SK-N-SH (cell line): ENCODE results near the gene TTN. TPM values are rescaled to one million over a fixed set of nuclear protein-coding genes. Genes with fewer than 3 reads are reported as not detected.

Experiments used
- CTCF ChIA-PET: fragments of 300-600, 350-600 bp; formaldehyde crosslinking; extraction: SDS; loops from one replicate; lab custom pipeline; 2021; lab: Yijun Ruan, JAX
- POLR2A ChIA-PET: fragments of 350-600 bp; sonication (Branson Sonifier 250); formaldehyde crosslinking; extraction: SDS; loops from one replicate; lab custom pipeline; 2020; ENCODE audit warnings: antibody characterized with exemption, inconsistent platforms; lab: Yijun Ruan, JAX
- DNase-seq: peaks from one replicate; pipeline ENCODE4 v3.0.0; 2012
- H2AFZ ChIP-seq: fragments of 200-600 bp; sonication (generic); 2 replicates; pipeline ENCODE4 v1.8.1; 2016; ENCODE audit warnings: antibody characterized with exemption, mild to moderate bottlenecking, low read depth
- H3F3A ChIP-seq: fragments of 200-600 bp; sonication (generic); replicated peaks from 2 replicates; pipeline ENCODE3; 2016; ENCODE audit warnings: antibody characterized with exemption, mild to moderate bottlenecking; ENCODE audit not compliant: insufficient read depth
- H3K27ac ChIP-seq, 2 experiments: fragments of 200-500 bp in 1 of 2; fragments of 200-600 bp in 1 of 2; sonication (Bioruptor generic) in 1 of 2; sonication (generic), shearing (Covaris generic) in 1 of 2; 2 replicates each; pipeline versions ENCODE4 v1.5.1 to v1.6.1; 2014 to 2016; ENCODE audit warnings: low read depth in 2 of 2, inconsistent platforms in 1 of 2, low read length in 1 of 2, mild to moderate bottlenecking in 1 of 2, mixed read lengths in 1 of 2
- H3K27me3 ChIP-seq: fragments of 200-600 bp; sonication (generic), shearing (Covaris generic); 2 replicates; pipeline ENCODE4 v1.6.1; 2016; ENCODE audit warnings: mixed run types; ENCODE audit not compliant: insufficient read depth
- H3K36me3 ChIP-seq, 2 experiments: fragments of 200-500 bp in 1 of 2; fragments of 200-600 bp in 1 of 2; sonication (Bioruptor generic) in 1 of 2; sonication (generic) in 1 of 2; replicated peaks in 1 of 2; 2 replicates each; pipeline versions ENCODE3 to v1.5.1; 2014 to 2016; ENCODE audit warnings: low read length in 1 of 2, mild to moderate bottlenecking in 1 of 2; ENCODE audit not compliant: insufficient read depth in 2 of 2, control insufficient read depth in 1 of 2
- H3K4me1 ChIP-seq, 2 experiments: fragments of 200-500 bp in 1 of 2; fragments of 200-600 bp in 1 of 2; sonication (Bioruptor generic) in 1 of 2; sonication (generic), shearing (Covaris generic) in 1 of 2; 2 replicates each; pipeline versions ENCODE4 v1.5.1 to v1.6.1; 2014 to 2016; ENCODE audit warnings: low read depth in 1 of 2, low read length in 1 of 2, mixed run types in 1 of 2; ENCODE audit not compliant: insufficient read depth in 2 of 2, control insufficient read depth in 1 of 2
- H3K4me2 ChIP-seq: fragments of 200-600 bp; sonication (generic), shearing (Covaris generic); 2 replicates; pipeline ENCODE4 v1.6.1; 2017; ENCODE audit warnings: mixed run types
- H3K4me3 ChIP-seq, 2 experiments: fragments of 200-500 bp in 1 of 2; fragments of 200-600 bp in 1 of 2; sonication (Bioruptor generic) in 1 of 2; sonication (generic), shearing (Covaris generic) in 1 of 2; 2 replicates each; pipeline versions ENCODE4 v1.5.1 to v1.8.1; 2014 to 2016; ENCODE audit warnings: low read depth in 2 of 2, inconsistent platforms in 1 of 2, low read length in 1 of 2, mild to moderate bottlenecking in 1 of 2, mixed read lengths in 1 of 2, moderate library complexity in 1 of 2
- H3K79me2 ChIP-seq: fragments of 200-600 bp; sonication (generic); 2 replicates; pipeline ENCODE4 v1.8.1; 2017; ENCODE audit warnings: mild to moderate bottlenecking; ENCODE audit not compliant: insufficient read depth
- H3K9ac ChIP-seq: fragments of 200-600 bp; sonication (generic); 2 replicates; pipeline ENCODE4 v1.6.1; 2017; ENCODE audit warnings: mixed run types
- H3K9me2 ChIP-seq: fragments of 200-600 bp; sonication (generic); 2 replicates; pipeline ENCODE4 v1.6.1; 2017; ENCODE audit warnings: mixed run types
- H3K9me3 ChIP-seq: fragments of 200-600 bp; sonication (generic); 2 replicates; pipeline ENCODE4 v1.6.1; 2017; ENCODE audit warnings: mixed run types, mild to moderate bottlenecking, moderate library complexity
- H4K20me1 ChIP-seq: fragments of 200-600 bp; sonication (generic); 2 replicates; pipeline ENCODE4 v1.6.1; 2017; ENCODE audit warnings: mild to moderate bottlenecking, mixed run types; ENCODE audit not compliant: insufficient read depth
- CHD2 ChIP-seq: fragments of 150-350 bp; IDR thresholded peaks from 2 replicates; pipeline ENCODE4 v1.6.1; 2018; ENCODE audit warnings: low read length; ENCODE audit not compliant: partially characterized antibody
- ELF1 ChIP-seq: IDR thresholded peaks from 2 replicates; pipeline ENCODE4 v1.4.0; 2012
- EP300 ChIP-seq, 2 experiments: IDR thresholded peaks; 2 replicates each; pipeline versions ENCODE4 v1.4.0 to v1.6.1; 2012; ENCODE audit warnings: borderline replicate concordance in 1 of 2, low read depth in 1 of 2, low read length in 1 of 2
- FOSL2 ChIP-seq: IDR thresholded peaks from 2 replicates; pipeline ENCODE4 v1.4.0; 2012; ENCODE audit warnings: low read depth, mild to moderate bottlenecking, moderate library complexity, borderline replicate concordance
- FOXM1 ChIP-seq: IDR thresholded peaks from 2 replicates; pipeline ENCODE4 v1.4.0; 2012; ENCODE audit warnings: low read depth, mild to moderate bottlenecking
- GATA2 ChIP-seq: sonication (generic); formaldehyde crosslinking; IDR thresholded peaks from 2 replicates; pipeline ENCODE4 v1.5.0; 2020; ENCODE audit warnings: mild to moderate bottlenecking, missing genetic modification reagents
- JUND ChIP-seq: IDR thresholded peaks from 2 replicates; pipeline ENCODE4 v1.4.0; 2012
- RFX5 ChIP-seq: IDR thresholded peaks from 2 replicates; pipeline ENCODE4 v1.6.1; 2012; ENCODE audit warnings: mild to moderate bottlenecking, improper control_type of control experiment, low read length
- SIN3A ChIP-seq: IDR thresholded peaks from 2 replicates; pipeline ENCODE4 v1.6.1; 2012; ENCODE audit warnings: low read depth, mild to moderate bottlenecking, low read length, moderate library complexity, borderline replicate concordance
- SMC3 ChIP-seq: IDR thresholded peaks from 2 replicates; pipeline ENCODE4 v1.6.1; 2012; ENCODE audit warnings: low read depth, low read length, improper control_type of control experiment
- YY1 ChIP-seq: IDR thresholded peaks from 2 replicates; pipeline ENCODE4 v1.4.0; 2012; ENCODE audit warnings: low read depth, mild to moderate bottlenecking
- WGBS: methylation state at CpG from one replicate; pipeline ENCODE4 v1.1.6; 2017; ENCODE audit warnings: low lambda C conversion rate; 5-methylcytosine and 5-hydroxymethylcytosine counted together
- polyA plus RNA-seq, 3 experiments: library from polyadenylated mRNA; depleted of rRNA; stranded (reverse); fragments of >200 nt; gene quantifications; 2 replicates each; pipeline ENCODE4 v1.2.3, GENCODE V29; 2012
- TF ChIP-seq, protein P1 (sequence below): fragments of 150-350 bp; IDR thresholded peaks from 2 replicates; pipeline ENCODE4 v1.6.1; 2016; ENCODE audit warnings: mild to moderate bottlenecking, low read depth, low read length
- TF ChIP-seq, protein P2 (sequence below): IDR thresholded peaks from 2 replicates; pipeline ENCODE4 v1.4.0; 2012; ENCODE audit warnings: low read depth

TTN gene
- polyA plus RNA-seq, 1 of the 3 experiments (the other 2 are of a cell fraction): 0.08 TPM

DNA sequence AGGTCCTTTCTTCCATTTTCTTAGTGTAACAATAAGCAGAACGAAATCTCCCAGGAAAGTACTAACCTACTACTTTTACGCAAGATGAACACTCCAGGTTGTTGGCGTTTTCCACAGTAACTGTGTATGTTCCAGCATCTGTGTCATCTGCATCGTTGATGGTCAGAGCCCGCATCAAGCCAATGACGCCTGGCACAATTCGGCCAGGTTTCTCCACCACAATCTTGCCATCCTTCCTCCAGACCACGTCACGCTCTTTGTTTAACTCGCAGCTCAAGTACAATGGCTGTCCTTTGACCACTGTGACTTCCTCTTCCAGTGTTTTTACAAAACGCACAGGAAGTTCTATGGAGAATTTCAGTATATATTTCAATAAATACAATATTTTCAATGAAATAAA lies 171.3 kb downstream of the TTN start:
- no peaks in the 10 kb centered on the region for H3K27me3 ChIP-seq
- no peaks in the 10 kb centered on the region for H3F3A ChIP-seq
- H3K27ac ChIP-seq: no peak overlapping the region
- H4K20me1 ChIP-seq: no peaks in the 10 kb centered on the region
- CTCF ChIA-PET: no interaction called here
- 82% methylated on average over 11 of the region's 11 CpGs for WGBS
- H3K4me2 ChIP-seq: no peak overlapping the region
- no peaks in the 10 kb centered on the region for H3K9me3 ChIP-seq
- no peak overlapping the region for H3K4me3 ChIP-seq
- H3K9ac ChIP-seq: no peak overlapping the region
- POLR2A ChIA-PET: no interaction called here
- TF ChIP-seq YY1 (no peak), SIN3A (no peak), FOSL2 (no peak), CHD2 (no peak), EP300 (IDR thresholded peaks at IDR 0.05; ENCODE audit: borderline replicate concordance in 1 of 2, low read depth in 1 of 2, low read length in 1 of 2) (no peak), SMC3 (no peak), ELF1 (no peak), RFX5 (no peak), GATA2 (CRISPR knock-in tag) (no peak), JUND (no peak)
- TF ChIP-seq, protein P1, sequence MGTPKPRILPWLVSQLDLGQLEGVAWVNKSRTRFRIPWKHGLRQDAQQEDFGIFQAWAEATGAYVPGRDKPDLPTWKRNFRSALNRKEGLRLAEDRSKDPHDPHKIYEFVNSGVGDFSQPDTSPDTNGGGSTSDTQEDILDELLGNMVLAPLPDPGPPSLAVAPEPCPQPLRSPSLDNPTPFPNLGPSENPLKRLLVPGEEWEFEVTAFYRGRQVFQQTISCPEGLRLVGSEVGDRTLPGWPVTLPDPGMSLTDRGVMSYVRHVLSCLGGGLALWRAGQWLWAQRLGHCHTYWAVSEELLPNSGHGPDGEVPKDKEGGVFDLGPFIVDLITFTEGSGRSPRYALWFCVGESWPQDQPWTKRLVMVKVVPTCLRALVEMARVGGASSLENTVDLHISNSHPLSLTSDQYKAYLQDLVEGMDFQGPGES: no peak
- TF ChIP-seq, all 33 proteins: peak for 0
- Histone ChIP-seq H3K4me1 (no peaks in the 10 kb centered on the region), H3K36me3 (no peaks in the 10 kb centered on the region), H3K9me2 (no peaks in the 10 kb centered on the region), H2AFZ (no peak overlapping the region), H3K79me2 (no peaks in the 10 kb centered on the region)
- no peak for DNase-seq

DNA sequence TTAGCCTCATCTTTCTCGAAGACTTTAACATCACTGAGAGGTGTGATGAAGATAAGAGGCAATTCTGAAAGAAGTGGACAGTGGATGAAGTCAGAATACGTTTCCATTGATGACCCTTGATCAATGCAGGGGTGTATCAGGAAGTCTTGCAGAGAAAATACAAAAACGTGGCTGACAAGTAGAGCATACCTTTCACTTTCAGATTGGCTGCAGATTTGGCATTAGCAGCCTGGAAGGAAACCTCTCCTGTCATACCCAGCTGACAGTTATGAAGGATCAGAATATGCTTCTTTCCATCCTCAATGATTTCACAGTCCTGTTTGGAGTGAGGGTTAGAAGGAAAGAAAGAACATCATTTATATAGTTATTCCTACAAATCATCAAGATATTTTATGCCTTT lies 174.5 kb downstream of the TTN start:
- Histone ChIP-seq H3K27me3 (no peaks in the 10 kb centered on the region), H3K36me3 (no peaks in the 10 kb centered on the region), H3K27ac (no peak overlapping the region), H4K20me1 (no peaks in the 10 kb centered on the region), H3K4me3 (no peak overlapping the region), H3K9ac (no peak overlapping the region), H3K9me3 (no peaks in the 10 kb centered on the region), H3K4me1 (no peaks in the 10 kb centered on the region; a peak in 1 of 4 replicates), H2AFZ (no peak overlapping the region), H3F3A (no peaks in the 10 kb centered on the region), H3K79me2 (no peaks in the 10 kb centered on the region), H3K9me2 (no peaks in the 10 kb centered on the region), H3K4me2 (no peak overlapping the region)
- TF ChIP-seq, protein P2, sequence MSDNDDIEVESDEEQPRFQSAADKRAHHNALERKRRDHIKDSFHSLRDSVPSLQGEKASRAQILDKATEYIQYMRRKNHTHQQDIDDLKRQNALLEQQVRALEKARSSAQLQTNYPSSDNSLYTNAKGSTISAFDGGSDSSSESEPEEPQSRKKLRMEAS: no peak
- no peak for TF ChIP-seq FOXM1
- no peak for TF ChIP-seq ELF1
- CTCF ChIA-PET: interaction anchor here (0.6 kb wide), 1 partner anchor 58 kb away, joined by 3 read pairs; no protein-coding TSS in a partner anchor
- no peak for DNase-seq
- POLR2A ChIA-PET: no interaction called here
- 17% methylated on average over 3 of the region's 3 CpGs for WGBS
